ENCODE measurements around the gene DESI1. TPM values are rescaled to one million over a fixed set of nuclear protein-coding genes. Genes with fewer than 3 reads are reported as not detected.

The DESI1 gene
- total RNA-seq, 1 donor from 2014 or later = 31.5 TPM

DNA sequence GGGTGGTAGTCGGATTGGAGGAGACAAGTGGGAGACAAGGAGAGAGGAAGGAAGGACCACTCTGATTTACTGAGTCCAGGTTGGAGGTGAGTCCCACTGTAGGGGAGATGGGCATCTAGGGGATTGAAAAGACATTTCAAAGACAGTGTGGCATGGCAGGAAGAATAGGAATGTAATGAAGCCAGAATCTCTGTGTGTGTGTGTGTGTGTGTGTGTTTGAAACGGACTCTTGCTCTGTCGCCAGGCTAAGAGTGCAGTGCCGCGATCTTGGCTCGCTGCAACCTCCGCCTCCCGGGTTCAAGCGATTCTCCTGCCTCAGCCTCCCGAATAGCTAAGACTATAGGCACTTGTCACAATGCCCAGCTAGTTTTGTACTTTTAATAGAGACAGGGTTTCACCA, 64.3 kb downstream of the DESI1 start:
- Mint-ChIP-seq H3K27me3 (peaks cover 5% of the 10 kb centered on the region), H3K27ac (no peak overlapping the region), H3K4me3 (no peak overlapping the region), H3K36me3 (no peaks in the 10 kb centered on the region), H3K4me1 (ENCODE audit: unreplicated experiment) (peaks cover 25% of the 10 kb centered on the region), H3K9me3 (no peaks in the 10 kb centered on the region)
- no peak for DNase-seq (ENCODE audit: extremely low spot score, unreplicated experiment)
- TF ChIP-seq, protein P1, sequence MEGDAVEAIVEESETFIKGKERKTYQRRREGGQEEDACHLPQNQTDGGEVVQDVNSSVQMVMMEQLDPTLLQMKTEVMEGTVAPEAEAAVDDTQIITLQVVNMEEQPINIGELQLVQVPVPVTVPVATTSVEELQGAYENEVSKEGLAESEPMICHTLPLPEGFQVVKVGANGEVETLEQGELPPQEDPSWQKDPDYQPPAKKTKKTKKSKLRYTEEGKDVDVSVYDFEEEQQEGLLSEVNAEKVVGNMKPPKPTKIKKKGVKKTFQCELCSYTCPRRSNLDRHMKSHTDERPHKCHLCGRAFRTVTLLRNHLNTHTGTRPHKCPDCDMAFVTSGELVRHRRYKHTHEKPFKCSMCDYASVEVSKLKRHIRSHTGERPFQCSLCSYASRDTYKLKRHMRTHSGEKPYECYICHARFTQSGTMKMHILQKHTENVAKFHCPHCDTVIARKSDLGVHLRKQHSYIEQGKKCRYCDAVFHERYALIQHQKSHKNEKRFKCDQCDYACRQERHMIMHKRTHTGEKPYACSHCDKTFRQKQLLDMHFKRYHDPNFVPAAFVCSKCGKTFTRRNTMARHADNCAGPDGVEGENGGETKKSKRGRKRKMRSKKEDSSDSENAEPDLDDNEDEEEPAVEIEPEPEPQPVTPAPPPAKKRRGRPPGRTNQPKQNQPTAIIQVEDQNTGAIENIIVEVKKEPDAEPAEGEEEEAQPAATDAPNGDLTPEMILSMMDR (conservative IDR thresholded peaks at IDR 0.05) = no peak

DNA sequence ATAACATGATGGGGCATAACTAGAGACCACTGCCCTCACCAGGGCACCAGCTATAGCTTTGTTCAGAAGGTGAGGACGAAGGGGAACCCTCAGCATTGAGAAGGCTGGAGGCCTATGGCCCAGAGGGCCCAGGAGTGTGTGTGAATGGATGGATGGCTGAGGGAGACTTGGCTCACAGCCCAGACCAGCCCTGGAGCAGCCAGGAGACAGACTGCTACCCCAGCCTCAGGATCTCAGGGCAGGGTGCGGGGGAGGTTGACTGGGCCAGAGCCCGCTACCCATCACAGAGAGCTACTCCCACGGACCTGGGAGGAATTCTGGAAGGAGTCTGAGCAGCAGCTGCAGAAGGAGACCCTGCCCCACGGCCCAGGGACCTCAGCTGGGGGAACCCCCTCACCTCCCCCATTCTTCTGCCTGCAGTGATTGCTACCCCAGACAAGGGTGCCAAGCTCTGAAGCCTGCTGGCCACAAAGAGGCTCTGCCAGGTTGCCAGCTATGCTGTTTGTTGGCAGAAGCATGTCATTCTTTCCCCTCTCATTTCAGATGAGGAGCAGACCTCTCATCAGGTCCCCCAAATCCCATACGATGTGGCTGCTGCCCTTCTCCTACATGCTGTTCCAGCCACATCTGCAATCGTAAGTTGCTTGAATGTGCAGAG, 65.4 kb downstream of the DESI1 start:
- Mint-ChIP-seq H3K27ac (no peak overlapping the region), H3K36me3 (no peaks in the 10 kb centered on the region), H3K4me1 (ENCODE audit: unreplicated experiment) (peaks cover 16% of the 10 kb centered on the region), H3K27me3 (no peaks in the 10 kb centered on the region), H3K9me3 (no peaks in the 10 kb centered on the region), H3K4me3 (no peak overlapping the region)
- no peak for DNase-seq (ENCODE audit: extremely low spot score, unreplicated experiment)
- TF ChIP-seq, protein P1 (conservative IDR thresholded peaks at IDR 0.05) = no peak

DNA sequence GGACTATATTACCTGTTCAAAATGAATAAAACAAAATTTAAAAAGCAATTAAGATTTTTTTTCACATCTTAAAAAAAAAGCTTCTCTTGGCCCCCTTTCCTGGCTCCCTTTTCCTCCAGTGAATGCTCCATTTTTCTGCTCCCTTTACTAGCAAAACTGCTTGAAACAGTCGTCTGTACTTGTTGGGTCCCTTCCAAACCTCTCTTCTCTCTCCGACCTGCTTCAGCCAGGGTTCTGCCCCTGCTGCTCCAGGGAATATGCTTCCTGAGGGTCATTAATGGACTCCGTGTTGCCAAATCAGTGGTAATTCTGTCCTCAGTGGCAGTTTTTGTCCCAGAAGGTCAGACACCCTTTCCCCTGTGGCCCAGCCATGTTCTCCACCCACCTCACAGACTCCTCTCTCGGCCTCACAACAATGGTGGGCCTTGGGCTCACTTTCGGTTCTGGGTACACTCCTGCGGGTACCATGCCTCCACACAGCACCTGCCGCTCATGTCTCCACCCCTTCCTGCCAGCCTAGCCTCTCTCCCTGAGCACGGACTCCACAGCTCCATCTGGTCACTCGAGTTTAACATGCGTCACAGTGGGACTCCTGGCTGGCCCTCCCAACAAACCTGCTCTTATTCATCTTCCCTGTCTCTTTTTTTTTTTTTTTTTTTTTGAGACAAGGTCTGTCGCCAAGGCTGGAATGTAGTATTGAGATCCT, 68.8 kb downstream of the DESI1 start:
- H3K4me3 Mint-ChIP-seq = no peak overlapping the region
- TF ChIP-seq, protein P1 (conservative IDR thresholded peaks at IDR 0.05) = no peak
- H3K36me3 Mint-ChIP-seq = no peaks in the 10 kb centered on the region
- DNase-seq (ENCODE audit: extremely low spot score, unreplicated experiment) = no peak
- peaks cover 4% of the 10 kb centered on the region for H3K4me1 Mint-ChIP-seq (ENCODE audit: unreplicated experiment)
- H3K9me3 Mint-ChIP-seq = no peaks in the 10 kb centered on the region
- no peak overlapping the region for H3K27ac Mint-ChIP-seq
- H3K27me3 Mint-ChIP-seq = no peaks in the 10 kb centered on the region

DNA sequence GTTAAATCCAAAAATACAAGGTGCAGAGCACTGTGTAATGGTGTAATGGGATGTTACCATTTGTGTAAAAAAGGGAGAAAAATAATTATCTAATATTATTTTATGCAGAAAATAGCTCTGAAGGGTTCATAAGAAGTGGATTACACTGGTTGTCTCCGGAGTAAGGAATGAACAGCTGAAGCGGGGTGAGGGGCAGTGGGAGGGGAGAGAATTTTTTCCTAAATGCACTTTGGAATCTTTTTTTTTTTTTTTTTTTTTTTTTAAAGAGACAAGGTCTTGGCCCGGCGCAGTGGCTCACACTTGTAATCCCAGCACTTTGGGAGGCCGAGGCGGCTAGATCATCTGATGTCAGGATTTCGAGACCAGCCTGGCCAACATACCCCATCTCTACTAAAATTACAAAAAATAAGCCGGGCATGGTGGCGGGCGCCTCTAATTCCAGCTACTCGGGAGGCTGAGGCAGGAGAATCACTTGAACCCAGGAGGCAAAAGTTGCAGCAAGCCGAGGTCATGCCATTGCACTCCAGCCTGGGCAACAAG, 69.8 kb downstream of the DESI1 start:
- no peak overlapping the region for H3K27ac Mint-ChIP-seq
- H3K27me3 Mint-ChIP-seq = no peaks in the 10 kb centered on the region
- TF ChIP-seq, protein P1 (conservative IDR thresholded peaks at IDR 0.05) = no peak
- no peak overlapping the region for H3K4me3 Mint-ChIP-seq
- no peak for DNase-seq (ENCODE audit: extremely low spot score, unreplicated experiment)
- H3K4me1 Mint-ChIP-seq (ENCODE audit: unreplicated experiment) = no peaks in the 10 kb centered on the region
- H3K9me3 Mint-ChIP-seq = no peaks in the 10 kb centered on the region
- H3K36me3 Mint-ChIP-seq = no peaks in the 10 kb centered on the region

DNA sequence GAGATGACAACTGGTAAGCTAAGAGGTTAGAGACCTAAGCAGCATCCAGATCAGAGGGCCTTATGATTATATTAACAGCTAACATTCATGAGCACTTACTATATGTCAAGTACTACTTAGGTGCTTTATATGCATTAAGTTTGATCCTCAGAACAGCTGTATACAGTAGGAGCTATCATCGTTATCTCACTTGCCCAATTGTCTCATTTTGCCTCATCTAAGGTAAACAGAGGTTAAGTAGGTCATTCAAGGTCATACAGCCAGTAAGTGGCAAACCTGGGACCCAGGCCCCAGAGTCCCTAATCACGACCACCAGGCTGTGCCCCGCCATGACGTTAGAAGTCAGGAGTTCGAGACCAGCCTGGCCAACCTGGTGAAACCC, 72.0 kb downstream of the DESI1 start:
- Mint-ChIP-seq H3K36me3 (no peaks in the 10 kb centered on the region), H3K4me3 (no peak overlapping the region), H3K27me3 (no peaks in the 10 kb centered on the region), H3K27ac (no peak overlapping the region), H3K9me3 (no peaks in the 10 kb centered on the region), H3K4me1 (ENCODE audit: unreplicated experiment) (peaks cover 12% of the 10 kb centered on the region)
- no peak for DNase-seq (ENCODE audit: extremely low spot score, unreplicated experiment)
- TF ChIP-seq, protein P1 (conservative IDR thresholded peaks at IDR 0.05) = no peak

Other genes starting within 250 kb of the DESI1 start
- 10.5 TPM in 2 replicates for gene TEF, start 239.1 kb downstream of the DESI1 start, total RNA-seq (ENCODE audit: low replicate concordance)
- 47.4 and 54.5 TPM in 2 replicates for gene TOB2, start 174.2 kb downstream of the DESI1 start, total RNA-seq (ENCODE audit: low replicate concordance)
- 38.2 and 54.8 TPM in 2 replicates for gene PHF5A, start 152.4 kb downstream of the DESI1 start, total RNA-seq (ENCODE audit: low replicate concordance)
- 107 and 142 TPM in 2 replicates for gene ACO2, start 151.9 kb downstream of the DESI1 start, total RNA-seq (ENCODE audit: low replicate concordance)
- gene POLR3H, start 76.6 kb downstream of the DESI1 start, total RNA-seq (ENCODE audit: low replicate concordance) = 40.1 and 46.6 TPM in 2 replicates
- 0.12 and 1.8 TPM in 2 replicates for gene CSDC2, start 60.0 kb downstream of the DESI1 start, total RNA-seq (ENCODE audit: low replicate concordance)
- gene PMM1, start 31.2 kb downstream of the DESI1 start, total RNA-seq (ENCODE audit: low replicate concordance) = 33.5 and 35.5 TPM in 2 replicates
- 234 and 302 TPM in 2 replicates for gene XRCC6, start 252 bp upstream of the DESI1 start, total RNA-seq (ENCODE audit: low replicate concordance)
- gene SNU13, start 67.8 kb upstream of the DESI1 start, total RNA-seq (ENCODE audit: low replicate concordance) = 124 and 136 TPM in 2 replicates
- 0.90 and 1.2 TPM in 2 replicates for gene MEI1, start 78.5 kb upstream of the DESI1 start, total RNA-seq (ENCODE audit: low replicate concordance)
- 13.2 and 19.6 TPM in 2 replicates for gene CCDC134, start 179.6 kb upstream of the DESI1 start, total RNA-seq (ENCODE audit: low replicate concordance)
- 110 and 119 TPM in 2 replicates for gene SREBF2, start 212.1 kb upstream of the DESI1 start, total RNA-seq (ENCODE audit: low replicate concordance)